Endodermal cell (in vitro differentiated cells): ENCODE results near the gene AACS. TPM values are rescaled to one million over a fixed set of nuclear protein-coding genes. Genes with fewer than 3 reads are reported as not detected.

Experiments
- DNase-seq: peaks from one replicate; pipeline ENCODE4 v3.0.0-alpha.2; 2017
- H3K27ac ChIP-seq: 2 replicates; pipeline ENCODE4 v1.5.1; 2013; ENCODE audit warnings: mild to moderate bottlenecking, low read depth, low read length, moderate library complexity
- H3K27me3 ChIP-seq: 2 replicates; pipeline ENCODE4 v1.6.1; 2013; ENCODE audit warnings: mild to moderate bottlenecking, low read length, moderate library complexity; ENCODE audit not compliant: insufficient read depth, control insufficient read depth, poor library complexity, severe bottlenecking
- H3K36me3 ChIP-seq: 2 replicates; pipeline ENCODE4 v1.7.0; 2013; ENCODE audit warnings: mild to moderate bottlenecking, low read length, moderate library complexity; ENCODE audit not compliant: control insufficient read depth, insufficient read depth
- H3K4me1 ChIP-seq: one replicate; pipeline ENCODE4 v1.7.0; 2013; ENCODE audit warnings: low read length; ENCODE audit not compliant: control insufficient read depth, insufficient read depth
- H3K4me3 ChIP-seq: 2 replicates; pipeline ENCODE4 v1.5.1; 2013; ENCODE audit warnings: mild to moderate bottlenecking, low read length, moderate library complexity
- H3K9ac ChIP-seq: 2 replicates; pipeline ENCODE4 v1.6.1; 2013; ENCODE audit warnings: mild to moderate bottlenecking, low read length, moderate library complexity; ENCODE audit not compliant: poor library complexity, severe bottlenecking; ENCODE audit errors: extremely low read depth
- H3K9me3 ChIP-seq: 2 replicates; pipeline ENCODE4 v1.6.1; 2013; ENCODE audit warnings: mild to moderate bottlenecking, low read length, moderate library complexity; ENCODE audit not compliant: control insufficient read depth
- H3K27ac Mint-ChIP-seq: 2 replicates; pipeline ENCODE4 v1.8.0; 2020; ENCODE audit warnings: mixed read lengths
- H3K27me3 Mint-ChIP-seq: 2 replicates; pipeline ENCODE4 v1.8.0; 2021; ENCODE audit warnings: mild to moderate bottlenecking, mixed read lengths; ENCODE audit not compliant: insufficient read depth
- H3K36me3 Mint-ChIP-seq: 2 replicates; pipeline ENCODE4 v1.8.0; 2020; ENCODE audit warnings: low read depth, mixed read lengths
- H3K4me1 Mint-ChIP-seq: 2 replicates; pipeline ENCODE4 v1.8.0; 2020; ENCODE audit warnings: mixed read lengths
- H3K4me3 Mint-ChIP-seq: 2 replicates; pipeline ENCODE4 v1.8.0; 2020; ENCODE audit warnings: mild to moderate bottlenecking, moderate library complexity, mixed read lengths
- H3K9me3 Mint-ChIP-seq: 2 replicates; pipeline ENCODE4 v1.8.0; 2020; ENCODE audit warnings: mild to moderate bottlenecking, mixed read lengths
- WGBS, 2 experiments: methylation state at CpG; one replicate each; pipeline versions ENCODE4 v1.1.5 to v1.1.7; 2013; ENCODE audit warnings: missing lambda C conversion rate in 2 of 2, mixed read lengths in 1 of 2; ENCODE audit not compliant: insufficient coverage in 1 of 2, insufficient read length in 1 of 2; 5-methylcytosine and 5-hydroxymethylcytosine counted together
- total RNA-seq, 2 donors: library from RNA; stranded (reverse); fragmentation: NEBNext Ultra II Directional in 1 of 2; extraction: Animal tissue kit (Norgen Biotek cat#: 25700) in 1 of 2; gene quantifications; 2 replicates in 1 of 2; 3 replicates in 1 of 2; pipeline ENCODE4 v1.2.1, GENCODE V29; 2021
- TF ChIP-seq, protein P1 (sequence below): fragments of 200-600 bp; sonication (generic); conservative IDR thresholded peaks from 2 replicates; pipeline ENCODE4 v1.5.0; 2021; ENCODE audit warnings: antibody characterized with exemption, mild to moderate bottlenecking

Gene AACS
- total RNA-seq, 2 donors from 2014 or later = 55.4 to 71.9 TPM

- Histone ChIP-seq H3K27ac (no peak overlapping the region), H3K4me1 (no peaks in the 10 kb centered on the region), H3K4me3 (no peak overlapping the region), H3K27me3 (no peaks in the 10 kb centered on the region), H3K9me3 (no peaks in the 10 kb centered on the region), H3K9ac (no peak overlapping the region), H3K36me3 (peaks cover 54% of the 10 kb centered on the region)
- TF ChIP-seq, protein P1, sequence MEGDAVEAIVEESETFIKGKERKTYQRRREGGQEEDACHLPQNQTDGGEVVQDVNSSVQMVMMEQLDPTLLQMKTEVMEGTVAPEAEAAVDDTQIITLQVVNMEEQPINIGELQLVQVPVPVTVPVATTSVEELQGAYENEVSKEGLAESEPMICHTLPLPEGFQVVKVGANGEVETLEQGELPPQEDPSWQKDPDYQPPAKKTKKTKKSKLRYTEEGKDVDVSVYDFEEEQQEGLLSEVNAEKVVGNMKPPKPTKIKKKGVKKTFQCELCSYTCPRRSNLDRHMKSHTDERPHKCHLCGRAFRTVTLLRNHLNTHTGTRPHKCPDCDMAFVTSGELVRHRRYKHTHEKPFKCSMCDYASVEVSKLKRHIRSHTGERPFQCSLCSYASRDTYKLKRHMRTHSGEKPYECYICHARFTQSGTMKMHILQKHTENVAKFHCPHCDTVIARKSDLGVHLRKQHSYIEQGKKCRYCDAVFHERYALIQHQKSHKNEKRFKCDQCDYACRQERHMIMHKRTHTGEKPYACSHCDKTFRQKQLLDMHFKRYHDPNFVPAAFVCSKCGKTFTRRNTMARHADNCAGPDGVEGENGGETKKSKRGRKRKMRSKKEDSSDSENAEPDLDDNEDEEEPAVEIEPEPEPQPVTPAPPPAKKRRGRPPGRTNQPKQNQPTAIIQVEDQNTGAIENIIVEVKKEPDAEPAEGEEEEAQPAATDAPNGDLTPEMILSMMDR = no peak
- H3K9me3 Mint-ChIP-seq = peaks cover 1% of the 10 kb centered on the region
- peaks cover 79% of the 10 kb centered on the region for H3K36me3 Mint-ChIP-seq
- DNase-seq = no peak
- no peak overlapping the region for H3K4me3 Mint-ChIP-seq
- H3K27me3 Mint-ChIP-seq = no peaks in the 10 kb centered on the region
- 97 to 98% methylated on average over 31 to 40 of the region's 40 CpGs for WGBS, 2 experiments
- H3K4me1 Mint-ChIP-seq = no peaks in the 10 kb centered on the region
- no peak overlapping the region for H3K27ac Mint-ChIP-seq
These were observed 49.3 kb downstream of the AACS start for GRCh38 chr12:125114365-125115141.

GRCh38 chr12:125120566-125120965, 55.3 kb downstream of the AACS start:
- Histone ChIP-seq H3K4me3 (no peak overlapping the region), H3K27me3 (no peaks in the 10 kb centered on the region), H3K27ac (no peak overlapping the region), H3K9me3 (no peaks in the 10 kb centered on the region), H3K36me3 (peaks cover 67% of the 10 kb centered on the region), H3K9ac (no peak overlapping the region), H3K4me1 (no peaks in the 10 kb centered on the region)
- TF ChIP-seq, protein P1 = no peak
- Mint-ChIP-seq H3K4me3 (no peak overlapping the region), H3K9me3 (no peaks in the 10 kb centered on the region), H3K27me3 (no peaks in the 10 kb centered on the region), H3K4me1 (no peaks in the 10 kb centered on the region), H3K27ac (peak overlapping the region; percentile 3), H3K36me3 (peaks cover 83% of the 10 kb centered on the region)
- 95 to 97% methylated on average over 12 of the region's 12 CpGs for WGBS, 2 experiments
- no peak for DNase-seq

GRCh38 chr12:125121106-125121505, 55.9 kb downstream of the AACS start:
- H3K4me3 Mint-ChIP-seq = no peak overlapping the region
- H3K9me3 ChIP-seq = no peaks in the 10 kb centered on the region
- 95% methylated on average over 8 to 14 of the region's 14 CpGs for WGBS, 2 experiments
- TF ChIP-seq, protein P1 = no peak
- no peaks in the 10 kb centered on the region for H3K4me1 ChIP-seq
- no peak for DNase-seq
- peak overlapping the region; percentile 3 for H3K27ac Mint-ChIP-seq
- no peaks in the 10 kb centered on the region for H3K27me3 Mint-ChIP-seq
- no peak overlapping the region for H3K9ac ChIP-seq
- no peak overlapping the region for H3K27ac ChIP-seq
- no peaks in the 10 kb centered on the region for H3K9me3 Mint-ChIP-seq
- H3K4me3 ChIP-seq = no peak overlapping the region
- H3K4me1 Mint-ChIP-seq = no peaks in the 10 kb centered on the region
- no peaks in the 10 kb centered on the region for H3K27me3 ChIP-seq
- H3K36me3 Mint-ChIP-seq = peaks cover 82% of the 10 kb centered on the region
- peaks cover 65% of the 10 kb centered on the region for H3K36me3 ChIP-seq
